Subcutaneous abdominal adipose tissue (tissue), 5 donors: Measurements from ENCODE around the gene STYX.
"Not testable (repeated sequence)": the region's sequence is repeated elsewhere in the genome, so short reads cannot be mapped to it uniquely, and the experiment has no call there.

ENCODE experiments used
- H3K27ac ChIP-seq: one replicate; pipeline ENCODE4 v1.7.0; 2013; ENCODE audit warnings: low read depth, mild to moderate bottlenecking, inconsistent platforms, low read length, moderate library complexity
- H3K27me3 ChIP-seq, 5 donors: one replicate each; pipeline ENCODE4 v1.7.0; 2013; ENCODE audit warnings: low read length in 5 of 5, inconsistent platforms in 1 of 5; ENCODE audit not compliant: control insufficient read depth in 5 of 5, insufficient read depth in 4 of 5
- H3K36me3 ChIP-seq, 5 donors: one replicate each; pipeline ENCODE4 v1.7.0; 2013; ENCODE audit warnings: low read length in 5 of 5; ENCODE audit not compliant: control insufficient read depth in 5 of 5, insufficient read depth in 5 of 5
- H3K4me1 ChIP-seq, 5 donors: one replicate each; pipeline ENCODE4 v1.7.0; 2013; ENCODE audit warnings: low read length in 5 of 5, mild to moderate bottlenecking in 3 of 5, moderate library complexity in 1 of 5; ENCODE audit not compliant: control insufficient read depth in 5 of 5, insufficient read depth in 5 of 5
- H3K4me3 ChIP-seq, 5 donors: one replicate each; pipeline ENCODE4 v1.7.0; 2013; ENCODE audit warnings: low read length in 5 of 5, low read depth in 1 of 5
- H3K9ac ChIP-seq, 5 donors: one replicate each; pipeline ENCODE4 v1.7.0; 2013; ENCODE audit warnings: low read length in 5 of 5, mild to moderate bottlenecking in 4 of 5, moderate library complexity in 3 of 5
- H3K9me3 ChIP-seq, 5 donors: one replicate each; pipeline ENCODE4 v1.7.0; 2013; ENCODE audit warnings: low read length in 5 of 5; ENCODE audit not compliant: control insufficient read depth in 5 of 5
- donor health status: healthy.
- donor health status: healthy.
- donor health status: healthy.
- donor health status: healthy.
- donor health status: healthy.

The STYX gene

DNA sequence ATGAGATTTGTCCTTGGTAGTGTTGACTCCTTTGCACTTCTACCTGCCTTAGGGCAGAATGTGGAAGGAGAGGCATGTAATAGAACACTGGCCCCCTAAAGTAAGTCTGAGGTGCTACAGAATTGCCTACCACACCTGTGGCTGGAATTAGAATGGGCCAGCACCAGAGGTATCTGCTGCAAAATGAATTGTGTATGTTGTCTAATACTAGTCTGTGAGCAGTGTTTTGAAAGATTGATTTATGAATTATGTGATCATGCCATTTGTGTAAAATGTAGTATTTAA, 5.7 kb upstream of the STYX start:
- no peak overlapping the region for H3K4me3 ChIP-seq
- peaks cover 42 to 80% (median 61%) of the 10 kb centered on the region in 5 donors for H3K36me3 ChIP-seq
- H3K9me3 ChIP-seq = no peaks in the 10 kb centered on the region
- no peaks in the 10 kb centered on the region for H3K27me3 ChIP-seq
- H3K4me1 ChIP-seq = no peaks in the 10 kb centered on the region
- no peak overlapping the region for H3K9ac ChIP-seq
- H3K27ac ChIP-seq = no peak overlapping the region

DNA sequence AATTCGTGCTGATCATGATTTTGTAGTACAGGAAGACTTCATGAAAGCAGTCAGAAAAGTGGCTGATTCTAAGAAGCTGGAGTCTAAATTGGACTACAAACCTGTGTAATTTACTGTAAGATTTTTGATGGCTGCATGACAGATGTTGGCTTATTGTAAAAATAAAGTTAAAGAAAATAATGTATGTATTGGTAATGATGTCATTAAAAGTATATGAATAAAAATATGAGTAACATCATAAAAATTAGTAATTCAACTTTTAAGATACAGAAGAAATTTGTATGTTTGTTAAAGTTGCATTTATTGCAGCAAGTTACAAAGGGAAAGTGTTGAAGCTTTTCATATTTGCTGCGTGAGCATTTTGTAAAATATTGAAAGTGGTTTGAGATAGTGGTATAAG, 2.5 kb upstream of the STYX start:
- H3K4me3 ChIP-seq, H3K9me3 ChIP-seq, H3K27ac ChIP-seq, H3K9ac ChIP-seq, H3K27me3 ChIP-seq: not testable (repeated sequence)
- peaks cover 2 to 13% (median 13%) of the 10 kb centered on the region in 5 donors for H3K4me1 ChIP-seq
- H3K36me3 ChIP-seq = peaks cover 26 to 50% (median 38%) of the 10 kb centered on the region in 5 donors

DNA sequence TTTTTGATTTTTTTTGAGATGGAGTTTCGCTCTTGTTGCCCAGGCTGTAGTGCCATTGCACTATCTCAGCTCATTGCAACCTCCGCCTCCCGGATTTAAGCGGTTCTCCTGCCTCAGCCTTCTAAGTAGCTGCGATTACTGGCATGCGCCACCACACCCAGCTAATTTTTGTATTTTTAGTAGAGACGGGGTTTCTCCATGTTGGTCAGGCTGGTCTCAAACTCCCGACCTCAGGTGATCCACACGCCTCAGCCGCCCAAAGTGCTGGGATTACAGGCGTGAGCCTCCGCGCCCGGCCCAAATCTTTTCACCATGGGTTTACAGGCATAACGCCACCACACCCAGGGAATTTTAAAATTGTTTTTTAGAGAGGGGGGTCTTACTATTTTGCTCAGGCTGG, 931 bp upstream of the STYX start:
- H3K27me3 ChIP-seq, H3K4me3 ChIP-seq, H3K9ac ChIP-seq, H3K27ac ChIP-seq, H3K9me3 ChIP-seq: not testable (repeated sequence)
- Histone ChIP-seq H3K4me1 (peaks cover 2 to 13% (median 13%) of the 10 kb centered on the region in 5 donors), H3K36me3 (peaks cover 14 to 45% (median 27%) of the 10 kb centered on the region in 5 donors)

DNA sequence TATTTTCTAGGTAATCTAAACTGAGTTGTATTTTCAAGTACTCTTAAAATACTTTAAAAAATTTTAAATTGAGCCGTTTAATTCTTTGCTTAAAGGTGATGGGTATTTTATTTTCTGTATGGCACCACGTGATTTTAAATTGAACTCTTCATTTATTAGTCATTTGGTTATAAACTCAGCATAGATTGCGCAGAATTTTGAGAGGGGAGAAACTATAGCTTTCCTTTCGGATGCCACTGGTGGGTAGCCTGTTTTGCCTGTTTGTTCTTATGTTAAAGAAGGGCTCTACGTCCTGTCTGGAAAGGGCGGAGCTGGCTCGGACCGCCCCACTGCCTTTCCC, 411 bp upstream of the STYX start:
- H3K4me3 ChIP-seq = peak overlapping the region; percentile 38 to 57 (median 50)
- peak overlapping the region in 2 of 5 donors; percentile 48 to 66 for H3K9ac ChIP-seq
- H3K36me3 ChIP-seq = peaks cover 9 to 41% (median 22%) of the 10 kb centered on the region in 5 donors
- peaks cover 2 to 13% (median 13%) of the 10 kb centered on the region in 5 donors for H3K4me1 ChIP-seq
- H3K27ac ChIP-seq = peak overlapping the region; percentile 44
- H3K27me3 ChIP-seq = no peaks in the 10 kb centered on the region
- H3K9me3 ChIP-seq = no peaks in the 10 kb centered on the region

DNA sequence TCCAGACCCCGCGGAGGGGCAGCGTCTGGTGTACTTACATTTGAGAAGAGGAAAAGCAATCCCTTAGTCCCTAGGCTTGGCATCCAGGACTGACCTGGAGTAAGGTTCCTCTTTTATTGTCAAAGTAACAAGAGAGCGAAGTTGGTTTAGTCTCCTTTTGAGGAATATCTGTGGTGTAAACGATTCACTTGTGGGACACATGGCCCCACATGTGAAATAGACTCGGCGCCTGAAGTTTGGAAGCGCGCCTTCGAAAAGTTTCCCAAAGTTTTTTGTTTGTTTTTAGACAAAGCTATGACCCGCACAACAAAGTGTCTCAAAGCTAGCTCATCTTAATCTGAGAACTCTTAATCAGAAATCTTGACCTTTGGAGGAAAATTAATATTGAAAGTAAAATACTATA, 744 bp downstream of the STYX start:
- H3K4me3 ChIP-seq = peak overlapping the region; percentile 79 to 98 (median 92)
- peaks cover 2 to 13% (median 13%) of the 10 kb centered on the region in 5 donors for H3K4me1 ChIP-seq
- H3K9me3 ChIP-seq = no peaks in the 10 kb centered on the region
- H3K36me3 ChIP-seq = peaks cover 2 to 29% (median 15%) of the 10 kb centered on the region in 5 donors
- peak overlapping the region; percentile 76 for H3K27ac ChIP-seq
- no peaks in the 10 kb centered on the region for H3K27me3 ChIP-seq
- H3K9ac ChIP-seq = peak overlapping the region; percentile 52 to 97 (median 92)

DNA sequence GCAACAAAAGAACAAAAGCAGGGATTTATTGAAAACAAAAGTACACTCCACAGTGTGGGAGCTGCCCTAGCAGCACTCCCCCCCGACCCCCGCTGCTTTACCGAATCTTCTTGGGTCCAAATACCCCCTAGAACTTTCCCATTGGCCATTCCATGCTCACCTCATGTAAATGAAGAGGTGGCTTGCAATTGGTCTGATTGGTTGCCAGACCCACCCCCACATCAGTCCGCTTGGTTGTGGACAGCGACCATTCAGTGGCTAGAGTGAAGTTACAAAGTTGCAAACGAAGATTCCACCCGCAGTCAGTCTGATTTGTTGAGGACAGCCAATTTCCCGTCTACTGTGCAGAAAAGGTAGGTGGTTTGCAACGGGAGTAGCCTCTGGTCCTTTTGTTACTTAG, 3.9 kb downstream of the STYX start:
- H3K27ac ChIP-seq = no peak overlapping the region
- H3K36me3 ChIP-seq = peaks cover 0 to 10% (median 4%) of the 10 kb centered on the region in 5 donors
- H3K27me3 ChIP-seq = no peaks in the 10 kb centered on the region
- peaks cover 2 to 20% (median 17%) of the 10 kb centered on the region in 5 donors for H3K4me1 ChIP-seq
- H3K9ac ChIP-seq = no peak overlapping the region
- H3K9me3 ChIP-seq = no peaks in the 10 kb centered on the region
- no peak overlapping the region for H3K4me3 ChIP-seq

DNA sequence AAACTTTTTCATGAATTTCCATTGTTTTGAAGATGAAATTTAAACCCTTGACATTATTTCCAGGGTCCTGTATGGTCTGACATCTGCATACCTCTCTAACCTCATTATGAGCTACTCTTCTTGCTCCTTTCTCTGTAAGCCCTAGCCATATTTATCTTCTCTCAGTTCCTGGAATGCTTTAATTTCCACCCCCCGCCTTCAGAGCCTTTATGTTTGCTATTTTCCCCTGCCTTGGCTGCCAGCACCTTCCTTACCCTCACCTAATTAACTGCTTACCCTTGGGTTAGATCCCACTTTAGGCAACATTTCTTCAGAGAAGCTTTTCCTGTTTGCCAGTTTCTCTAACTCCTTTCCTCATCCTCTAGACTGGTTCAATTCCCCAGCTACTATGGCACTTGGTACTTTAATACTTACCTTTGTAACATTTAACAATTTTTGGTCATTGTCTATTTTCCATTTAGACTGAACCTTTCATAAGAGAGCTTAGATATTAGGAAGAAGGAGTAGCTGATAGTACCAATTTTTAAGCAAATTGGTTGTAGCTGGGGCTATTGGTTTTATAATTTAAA, 6.0 kb downstream of the STYX start:
- Histone ChIP-seq H3K9me3 (no peaks in the 10 kb centered on the region), H3K9ac (no peak overlapping the region), H3K27ac (no peak overlapping the region), H3K27me3 (no peaks in the 10 kb centered on the region), H3K4me1 (peaks cover 0 to 12% (median 10%) of the 10 kb centered on the region in 5 donors), H3K36me3 (peaks cover 0 to 10% (median 4%) of the 10 kb centered on the region in 5 donors), H3K4me3 (no peak overlapping the region)

DNA sequence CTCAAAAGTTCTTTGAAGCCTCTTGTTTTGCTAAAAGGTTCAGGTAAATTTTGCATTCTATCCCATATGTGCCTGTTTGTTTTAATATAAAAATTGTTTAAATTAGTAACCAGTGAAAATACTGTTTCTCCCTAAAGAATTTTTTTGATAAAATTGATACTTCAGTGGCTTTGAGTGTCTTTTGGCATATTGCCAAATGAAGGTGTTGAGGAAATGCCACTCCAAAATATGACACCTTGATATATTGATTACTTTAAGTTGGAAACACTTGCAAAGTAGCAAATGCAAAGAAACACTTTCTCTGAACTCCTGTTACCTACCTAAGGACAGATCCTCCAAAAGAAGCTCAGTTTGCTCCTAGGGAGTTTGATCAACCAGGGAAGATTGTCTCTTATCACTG, 8.4 kb downstream of the STYX start:
- Histone ChIP-seq H3K4me1 (peaks cover 0 to 17% (median 10%) of the 10 kb centered on the region in 5 donors), H3K4me3 (no peak overlapping the region), H3K27me3 (no peaks in the 10 kb centered on the region), H3K36me3 (peaks cover 0 to 7% (median under 1%) of the 10 kb centered on the region in 5 donors), H3K27ac (no peak overlapping the region), H3K9me3 (no peaks in the 10 kb centered on the region), H3K9ac (no peak overlapping the region)

DNA sequence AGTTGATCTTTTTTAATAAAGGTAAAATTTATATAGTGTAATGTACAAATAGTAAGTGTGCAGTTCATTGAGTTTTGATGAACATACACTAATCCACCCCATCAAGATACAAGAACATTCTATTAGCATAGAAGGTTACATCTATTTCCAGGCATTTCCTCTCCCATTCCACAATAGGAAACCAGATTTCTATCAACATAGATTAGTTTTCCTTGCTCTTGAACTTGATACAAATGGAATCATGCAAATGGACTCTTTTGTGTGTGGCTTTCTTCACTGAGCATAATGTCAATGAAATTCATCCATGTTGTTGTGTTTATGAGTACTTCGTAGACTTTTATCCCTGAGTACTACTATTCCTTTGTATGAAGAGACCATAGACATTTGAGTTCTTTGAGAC, 10.8 kb downstream of the STYX start:
- peaks cover 0 to 21% (median 14%) of the 10 kb centered on the region in 5 donors for H3K4me1 ChIP-seq
- H3K4me3 ChIP-seq = no peak overlapping the region
- H3K27me3 ChIP-seq = no peaks in the 10 kb centered on the region
- no peak overlapping the region for H3K27ac ChIP-seq
- no peak overlapping the region for H3K9ac ChIP-seq
- H3K9me3 ChIP-seq = no peaks in the 10 kb centered on the region
- peaks cover 0 to 5% (median 0%) of the 10 kb centered on the region in 5 donors for H3K36me3 ChIP-seq

DNA sequence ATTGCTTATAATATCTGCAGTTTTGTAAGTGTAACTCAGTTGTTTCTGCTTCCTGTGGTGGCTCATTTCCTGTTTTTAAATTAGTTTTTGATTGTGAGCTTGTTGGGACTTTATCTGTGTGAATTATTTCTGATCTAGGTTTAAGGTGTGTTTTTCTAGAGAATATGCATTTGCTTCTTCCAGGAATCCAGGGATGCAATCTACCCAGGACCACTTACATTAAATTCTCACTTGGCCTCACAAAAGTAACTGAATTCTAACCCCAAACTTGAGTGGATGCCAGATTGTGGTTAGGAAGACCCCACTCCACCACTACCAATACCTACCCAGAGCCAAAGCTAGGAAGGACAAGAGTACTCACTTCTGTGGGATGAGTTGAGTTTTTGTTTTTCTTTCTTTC, 11.9 kb downstream of the STYX start:
- H3K27ac ChIP-seq = peak overlapping the region; percentile 77
- no peaks in the 10 kb centered on the region for H3K9me3 ChIP-seq
- H3K4me3 ChIP-seq = no peak overlapping the region
- peaks cover 0 to 5% (median 4%) of the 10 kb centered on the region in 5 donors for H3K36me3 ChIP-seq
- H3K27me3 ChIP-seq = no peaks in the 10 kb centered on the region
- peak overlapping the region in 1 of 5 donors; percentile 28 for H3K9ac ChIP-seq
- peaks cover 0 to 15% (median 12%) of the 10 kb centered on the region in 5 donors for H3K4me1 ChIP-seq
